ENCODE measurements around the gene CORO2B.

DNA sequence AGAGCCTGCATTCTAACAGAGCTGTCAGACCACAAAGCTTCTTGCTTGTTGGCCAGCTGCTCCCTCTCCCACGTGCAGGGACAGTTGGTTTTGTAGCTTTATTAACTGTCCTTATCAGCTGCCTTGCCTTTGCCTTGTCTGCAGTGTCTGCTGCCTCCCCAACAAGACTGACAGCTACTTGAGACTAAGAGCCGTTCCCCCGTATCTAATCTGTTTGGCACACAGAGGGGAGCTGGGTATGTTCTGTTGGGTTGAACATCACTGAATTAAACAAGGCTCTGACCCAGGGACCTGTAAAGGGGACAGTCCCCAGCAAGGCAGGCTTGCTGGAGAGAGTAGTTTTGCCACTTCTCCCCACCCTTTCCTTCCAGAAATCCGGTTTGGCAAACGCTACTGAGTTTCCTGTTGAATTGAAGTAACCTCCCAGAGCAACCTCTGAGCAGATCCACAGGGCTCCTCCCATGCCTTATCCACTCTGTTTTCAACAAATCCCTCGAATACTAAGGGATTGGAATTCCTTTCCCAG is 125.8 kb downstream of the CORO2B start:
- TF ChIP-seq, protein P1, sequence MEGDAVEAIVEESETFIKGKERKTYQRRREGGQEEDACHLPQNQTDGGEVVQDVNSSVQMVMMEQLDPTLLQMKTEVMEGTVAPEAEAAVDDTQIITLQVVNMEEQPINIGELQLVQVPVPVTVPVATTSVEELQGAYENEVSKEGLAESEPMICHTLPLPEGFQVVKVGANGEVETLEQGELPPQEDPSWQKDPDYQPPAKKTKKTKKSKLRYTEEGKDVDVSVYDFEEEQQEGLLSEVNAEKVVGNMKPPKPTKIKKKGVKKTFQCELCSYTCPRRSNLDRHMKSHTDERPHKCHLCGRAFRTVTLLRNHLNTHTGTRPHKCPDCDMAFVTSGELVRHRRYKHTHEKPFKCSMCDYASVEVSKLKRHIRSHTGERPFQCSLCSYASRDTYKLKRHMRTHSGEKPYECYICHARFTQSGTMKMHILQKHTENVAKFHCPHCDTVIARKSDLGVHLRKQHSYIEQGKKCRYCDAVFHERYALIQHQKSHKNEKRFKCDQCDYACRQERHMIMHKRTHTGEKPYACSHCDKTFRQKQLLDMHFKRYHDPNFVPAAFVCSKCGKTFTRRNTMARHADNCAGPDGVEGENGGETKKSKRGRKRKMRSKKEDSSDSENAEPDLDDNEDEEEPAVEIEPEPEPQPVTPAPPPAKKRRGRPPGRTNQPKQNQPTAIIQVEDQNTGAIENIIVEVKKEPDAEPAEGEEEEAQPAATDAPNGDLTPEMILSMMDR (IDR thresholded peaks at IDR 0.05), result no peak
- no peak for TF ChIP-seq POLR2A (IDR thresholded peaks at IDR 0.05)

All from Peyer's patch (tissue), 4 donors.